Measurements from ENCODE around the gene DLEC1.

Gene DLEC1

GRCh38 chr3:38149708-38150107, 110.7 kb downstream of the DLEC1 start:
- no peak overlapping the region for H3K27ac ChIP-seq
- TF ChIP-seq CTCF (conservative IDR thresholded peaks at IDR 0.05): no peak

- H3K27ac ChIP-seq: no peak overlapping the region
- TF ChIP-seq CTCF (conservative IDR thresholded peaks at IDR 0.05): no peak
These were observed 111.9 kb downstream of the DLEC1 start for GRCh38 chr3:38150780-38151528.

GRCh38 chr3:38151667-38152265, 112.8 kb downstream of the DLEC1 start:
- no peak for TF ChIP-seq CTCF (conservative IDR thresholded peaks at IDR 0.05)
- no peak overlapping the region for H3K27ac ChIP-seq

GRCh38 chr3:38152609-38153008, 113.6 kb downstream of the DLEC1 start:
- TF ChIP-seq CTCF (conservative IDR thresholded peaks at IDR 0.05): no peak
- H3K27ac ChIP-seq: no peak overlapping the region

GRCh38 chr3:38153221-38153620, 114.2 kb downstream of the DLEC1 start:
- no peak for TF ChIP-seq CTCF (conservative IDR thresholded peaks at IDR 0.05)
- no peak overlapping the region for H3K27ac ChIP-seq

- no peak for TF ChIP-seq CTCF (conservative IDR thresholded peaks at IDR 0.05)
- no peak overlapping the region for H3K27ac ChIP-seq
These were observed 115.1 kb downstream of the DLEC1 start for GRCh38 chr3:38154033-38154494.

- TF ChIP-seq CTCF (conservative IDR thresholded peaks at IDR 0.05): no peak
- no peak overlapping the region for H3K27ac ChIP-seq
These were observed 115.7 kb downstream of the DLEC1 start for GRCh38 chr3:38154625-38155255.

Measured in VCaP (cell line).